D721Med (cell line): ENCODE measurements around the gene BCOR.

ENCODE experiments used
- DNase-seq: peaks from one replicate; pipeline ENCODE4 v3.0.0; 2011; ENCODE audit warnings: low spot score; ENCODE audit not compliant: insufficient read length
- FAIRE-seq: peaks from 2 replicates; lab custom pipeline; 2011; peaks lifted over from hg19 to GRCh38; lab: Jason Lieb, UNC
- CTCF ChIP-seq: IDR thresholded peaks from 2 replicates; pipeline ENCODE4 v1.5.1; 2012; ENCODE audit warnings: mild to moderate bottlenecking, control low read depth; ENCODE audit not compliant: insufficient read depth; ENCODE audit errors: missing control alignments

Gene BCOR

GRCh38 chrX:40007756-40008705, 89.7 kb downstream of the BCOR start:
- TF ChIP-seq CTCF, result no peak
- FAIRE-seq, result no peak
- no peak for DNase-seq

GRCh38 chrX:40007131-40007755, 90.5 kb downstream of the BCOR start:
- no peak for DNase-seq
- no peak for TF ChIP-seq CTCF
- FAIRE-seq, result no peak

- FAIRE-seq (no peak), DNase-seq (no peak)
- TF ChIP-seq CTCF, result no peak
Observed at GRCh38 chrX:40006106-40007017, 91.4 kb downstream of the BCOR start.

GRCh38 chrX:40005292-40006011, 92.3 kb downstream of the BCOR start:
- TF ChIP-seq CTCF, result no peak
- FAIRE-seq (no peak), DNase-seq (no peak)

GRCh38 chrX:40004921-40005291, 92.9 kb downstream of the BCOR start:
- TF ChIP-seq CTCF, result no peak
- DNase-seq, result no peak
- FAIRE-seq, result no peak

GRCh38 chrX:40004246-40004535, 93.6 kb downstream of the BCOR start:
- no peak for FAIRE-seq
- TF ChIP-seq CTCF, result no peak

More at GRCh38 chrX:40004246-40004535, 93.6 kb downstream of the BCOR start:
- DNase-seq, result no peak
